ENCODE results near the gene ARMH3. TPM values are rescaled to one million over a fixed set of nuclear protein-coding genes. Genes with fewer than 3 reads are reported as not detected.

Gene ARMH3
- total RNA-seq, 1 donor: 13.6 TPM

- DNase-seq (ENCODE audit: low read depth): peak; percentile 15
- H3K4me3 ChIP-seq (ENCODE audit: low read depth, low read length): no peak overlapping the region
- TF ChIP-seq CTCF (IDR thresholded peaks at IDR 0.05; ENCODE audit: insufficient read depth, low read length): no peak
These were observed 121.2 kb downstream of the ARMH3 start for GRCh38 chr10:101934686-101935305.

- no peak for DNase-seq (ENCODE audit: low read depth)
- no peak overlapping the region for H3K4me3 ChIP-seq (ENCODE audit: low read depth, low read length)
- no peak for TF ChIP-seq CTCF (IDR thresholded peaks at IDR 0.05; ENCODE audit: insufficient read depth, low read length)
These were observed 122.0 kb downstream of the ARMH3 start for GRCh38 chr10:101933976-101934375.

- TF ChIP-seq CTCF (IDR thresholded peaks at IDR 0.05; ENCODE audit: insufficient read depth, low read length): no peak
- no peak for DNase-seq (ENCODE audit: low read depth)
- H3K4me3 ChIP-seq (ENCODE audit: low read depth, low read length): no peak overlapping the region
These were observed 123.8 kb downstream of the ARMH3 start for GRCh38 chr10:101932183-101932582.

GRCh38 chr10:101925027-101925426 is 130.9 kb downstream of the ARMH3 start:
- H3K4me3 ChIP-seq (ENCODE audit: low read depth, low read length): no peak overlapping the region
- DNase-seq (ENCODE audit: low read depth): no peak
- TF ChIP-seq CTCF (IDR thresholded peaks at IDR 0.05; ENCODE audit: insufficient read depth, low read length): no peak

- no peak for DNase-seq (ENCODE audit: low read depth)
- no peak overlapping the region for H3K4me3 ChIP-seq (ENCODE audit: low read depth, low read length)
- TF ChIP-seq CTCF (IDR thresholded peaks at IDR 0.05; ENCODE audit: insufficient read depth, low read length): no peak
These were observed 132.7 kb downstream of the ARMH3 start for GRCh38 chr10:101923256-101923655.

- H3K4me3 ChIP-seq (ENCODE audit: low read depth, low read length): no peak overlapping the region
- DNase-seq (ENCODE audit: low read depth): no peak
- TF ChIP-seq CTCF (IDR thresholded peaks at IDR 0.05; ENCODE audit: insufficient read depth, low read length): no peak
These were observed 133.1 kb downstream of the ARMH3 start for GRCh38 chr10:101922846-101923245.

- no peak overlapping the region for H3K4me3 ChIP-seq (ENCODE audit: low read depth, low read length)
These were observed 135.4 kb downstream of the ARMH3 start for GRCh38 chr10:101920546-101920945.

More at GRCh38 chr10:101920546-101920945, 135.4 kb downstream of the ARMH3 start:
- TF ChIP-seq CTCF (IDR thresholded peaks at IDR 0.05; ENCODE audit: insufficient read depth, low read length): no peak
- no peak for DNase-seq (ENCODE audit: low read depth)
